Choroid plexus epithelial cell (primary cell): ENCODE results near the gene ATP13A3.
"Not testable (repeated sequence)": the region's sequence is repeated elsewhere in the genome, so short reads cannot be mapped to it uniquely, and the experiment has no call there.

Experiments
- DNase-seq: peaks from one replicate; pipeline ENCODE4 v3.0.0-alpha.2; 2010; ENCODE audit warnings: low read depth
- H3K4me3 ChIP-seq: 2 replicates; pipeline ENCODE4 v1.5.1; 2011; ENCODE audit warnings: low read depth, mild to moderate bottlenecking, control low read depth, low read length, moderate library complexity
- CTCF ChIP-seq: conservative IDR thresholded peaks from 2 replicates; pipeline ENCODE4 v1.5.1; 2011; ENCODE audit warnings: low read depth, mild to moderate bottlenecking, control low read depth, inconsistent platforms, low read length, moderate library complexity

Gene ATP13A3

GRCh38 chr3:194483850-194484249 is 3.0 kb downstream of the ATP13A3 start:
- DNase-seq = no peak
- no peak overlapping the region for H3K4me3 ChIP-seq

DNA sequence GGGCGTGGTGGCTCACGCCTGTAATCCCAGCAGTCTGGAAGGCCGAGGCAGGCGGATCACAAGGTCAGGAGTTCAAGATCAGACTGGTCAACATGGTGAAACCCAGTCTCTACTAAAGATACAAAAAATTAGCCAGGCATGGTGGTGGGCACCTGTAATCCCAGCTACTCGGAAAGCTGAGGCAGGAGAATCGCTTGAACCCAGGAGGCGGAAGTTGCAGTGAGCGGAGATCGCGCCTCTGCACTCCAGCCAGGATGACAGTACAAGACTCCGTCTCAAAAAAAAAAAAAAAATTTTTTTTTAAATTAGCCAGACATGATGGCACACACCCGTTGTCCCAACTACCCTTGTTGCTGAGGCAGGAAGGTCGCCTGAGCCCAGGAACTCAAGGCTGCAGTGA is 4.0 kb downstream of the ATP13A3 start:
- not testable (repeated sequence) for DNase-seq, H3K4me3 ChIP-seq

More at GRCh38 chr3:194483850-194484249, 3.0 kb downstream of the ATP13A3 start:
- no peak for TF ChIP-seq CTCF

GRCh38 chr3:194482196-194482593 is 4.6 kb downstream of the ATP13A3 start:
- DNase-seq = no peak
- H3K4me3 ChIP-seq = no peak overlapping the region
- no peak for TF ChIP-seq CTCF

DNA sequence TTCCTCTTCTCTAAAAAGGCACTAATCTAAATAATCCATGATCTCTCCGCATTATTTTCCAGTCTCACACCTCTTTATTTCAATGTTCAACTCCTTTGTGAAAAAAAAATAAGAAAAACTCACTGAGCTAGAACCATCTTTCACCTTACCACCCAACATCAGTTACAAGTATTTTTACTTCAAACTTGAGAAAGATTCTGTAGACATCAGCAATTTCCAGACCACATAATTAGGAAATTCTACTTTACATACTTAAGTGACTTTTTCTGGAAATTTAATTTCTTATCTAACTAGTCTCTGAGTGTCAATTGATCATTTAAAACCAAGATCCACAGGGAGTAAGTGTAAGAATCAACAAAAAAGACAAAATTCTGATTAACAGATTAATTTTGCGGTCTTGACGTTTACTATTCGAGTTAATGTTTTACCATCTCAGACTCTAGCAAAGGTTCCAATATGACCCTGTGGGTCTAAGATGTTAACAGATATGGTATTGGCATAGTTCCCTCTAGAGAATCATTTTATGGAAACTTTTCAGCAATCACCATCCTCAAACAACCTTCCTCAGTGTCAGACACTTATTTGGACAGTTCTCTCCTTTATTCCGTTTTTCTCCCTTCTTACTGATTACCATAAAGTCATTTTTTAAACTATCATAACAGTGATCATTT is 5.1 kb downstream of the ATP13A3 start:
- no peak for TF ChIP-seq CTCF
- no peak overlapping the region for H3K4me3 ChIP-seq
- no peak for DNase-seq

DNA sequence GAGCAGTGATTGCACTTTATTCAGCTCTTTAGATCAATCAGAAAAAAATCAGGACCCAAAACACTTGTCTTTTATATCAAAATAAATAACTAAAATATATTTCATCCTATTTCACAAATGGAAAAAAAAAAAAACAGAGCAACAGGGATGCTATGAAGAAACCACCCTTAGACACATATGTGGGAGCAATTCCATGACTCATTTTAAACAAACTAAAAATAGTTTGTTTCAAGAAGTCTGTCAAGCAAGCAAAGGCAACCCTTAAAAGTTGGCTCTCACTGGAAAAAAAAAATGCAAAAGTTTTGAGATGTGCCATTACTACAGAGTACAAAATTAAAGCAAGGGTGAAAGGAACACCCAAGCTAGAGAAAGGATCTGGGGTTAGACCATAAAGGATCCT is 5.7 kb downstream of the ATP13A3 start:
- no peak for TF ChIP-seq CTCF
- DNase-seq = peak; percentile 86
- no peak overlapping the region for H3K4me3 ChIP-seq

DNA sequence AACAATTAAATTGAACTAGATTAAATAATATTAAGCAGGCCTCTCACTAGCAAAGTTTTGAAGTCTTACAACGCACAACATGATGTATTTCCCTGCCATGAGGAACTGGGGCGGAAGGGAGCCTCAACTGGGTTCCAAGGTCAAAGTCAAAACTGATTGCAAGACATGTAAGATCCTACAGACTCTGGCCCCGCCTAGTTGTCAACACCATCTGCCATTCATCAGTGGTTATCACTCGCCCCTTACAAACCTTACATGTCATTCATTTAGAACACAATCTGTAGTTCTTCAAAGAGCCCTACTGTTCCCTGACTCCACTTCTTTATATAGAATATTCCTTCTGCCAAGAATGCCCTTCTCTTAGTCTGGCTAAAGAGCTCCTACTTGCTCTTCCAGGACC is 10.0 kb downstream of the ATP13A3 start:
- H3K4me3 ChIP-seq = no peak overlapping the region
- DNase-seq = no peak
- no peak for TF ChIP-seq CTCF

- DNase-seq = no peak
- TF ChIP-seq CTCF = no peak
- no peak overlapping the region for H3K4me3 ChIP-seq
These were observed 10.8 kb downstream of the ATP13A3 start for GRCh38 chr3:194475978-194476377.
